A673 (cell line): ENCODE results near the gene FBXW4. TPM values are rescaled to one million over a fixed set of nuclear protein-coding genes. Genes with fewer than 3 reads are reported as not detected.

Experiments used
- BruUV-seq: library from RNA; stranded (reverse); fragments of 400-500 nt; replicated peaks from 2 replicates; lab custom pipeline; 2021; lab: Mats Ljungman, UMichigan
- CTCF ChIA-PET: fragments of 300-600 bp; sonication (Branson Sonifier 250); formaldehyde crosslinking; loops from one replicate; lab custom pipeline; 2022; ENCODE audit warnings: antibody characterized with exemption; lab: Charles Lee
- POLR2A ChIA-PET: fragments of 300-600 bp; sonication (Branson Sonifier 250); formaldehyde crosslinking; loops from one replicate; lab custom pipeline; 2022; ENCODE audit warnings: antibody characterized with exemption; ENCODE audit not compliant: low non-redundant PET; lab: Charles Lee
- DNase-seq: peaks from one replicate; pipeline ENCODE4 v3.0.0-alpha.2; 2015; ENCODE audit warnings: low spot score
- H3K27ac ChIP-seq: fragments of 200-600 bp; sonication (generic); 2 replicates; pipeline ENCODE4 v1.5.1; 2016; ENCODE audit warnings: mixed run types, low read depth, mild to moderate bottlenecking, mixed read lengths, antibody characterized with exemption, low read length; ENCODE audit not compliant: poor library complexity, severe bottlenecking
- H3K27me3 ChIP-seq: fragments of 200-600 bp; sonication (generic); replicated peaks from 2 replicates; pipeline ENCODE4 v1.6.1; 2017; ENCODE audit warnings: mixed run types, low read depth, mild to moderate bottlenecking, mixed read lengths, antibody characterized with exemption, low read length; ENCODE audit not compliant: insufficient read depth, poor library complexity
- H3K36me3 ChIP-seq: fragments of 200-600 bp; sonication (generic); 2 replicates; pipeline ENCODE4 v1.6.1; 2016; ENCODE audit warnings: mixed run types, mild to moderate bottlenecking, mixed read lengths, antibody characterized with exemption, low read length; ENCODE audit not compliant: insufficient read depth, poor library complexity, severe bottlenecking
- H3K4me1 ChIP-seq: fragments of 200-600 bp; sonication (generic); 2 replicates; pipeline ENCODE4 v1.6.1; 2017; ENCODE audit warnings: mixed run types, mild to moderate bottlenecking, mixed read lengths, antibody characterized with exemption, low read length; ENCODE audit not compliant: insufficient read depth, poor library complexity, severe bottlenecking
- H3K4me3 ChIP-seq: fragments of 200-600 bp; sonication (generic); 2 replicates; pipeline ENCODE4 v1.5.1; 2016; ENCODE audit warnings: low read depth, mixed run types, mild to moderate bottlenecking, mixed read lengths, low read length; ENCODE audit not compliant: poor library complexity, severe bottlenecking
- H3K9me3 ChIP-seq: fragments of 200-600 bp; sonication (generic); 2 replicates; pipeline ENCODE4 v1.6.1; 2016; ENCODE audit warnings: mixed run types, low read depth, mild to moderate bottlenecking, mixed read lengths, antibody characterized with exemption, low read length; ENCODE audit not compliant: poor library complexity, severe bottlenecking
- EZH2 ChIP-seq: fragments of 200-600 bp; sonication (generic); IDR thresholded peaks from 2 replicates; pipeline ENCODE4 v1.6.1; 2017; ENCODE audit warnings: borderline replicate concordance, low read depth, mild to moderate bottlenecking, mixed read lengths, antibody characterized with exemption, low read length; ENCODE audit not compliant: poor library complexity, severe bottlenecking
- intact Hi-C: fragments of 100-400 bp; cut with micrococcal nuclease; formaldehyde crosslinking; loops from one replicate; pipeline ENCODE4 v1.10.0; 2022; ENCODE audit not compliant: unreplicated experiment
- total RNA-seq: library from RNA; stranded (reverse); gene quantifications from 2 replicates; pipeline ENCODE4 v1.2.3, GENCODE V29; 2021
- TF ChIP-seq, protein P1 (sequence below): fragments of 300-800, 200-600 bp; sonication (generic); conservative IDR thresholded peaks from 2 replicates; pipeline ENCODE4 v1.5.1; 2017; ENCODE audit warnings: low read depth, mild to moderate bottlenecking, antibody characterized with exemption, low read length, moderate library complexity, mixed read lengths

Gene FBXW4
- total RNA-seq, 1 experiment from 2014 or later = 19.5 TPM

DNA sequence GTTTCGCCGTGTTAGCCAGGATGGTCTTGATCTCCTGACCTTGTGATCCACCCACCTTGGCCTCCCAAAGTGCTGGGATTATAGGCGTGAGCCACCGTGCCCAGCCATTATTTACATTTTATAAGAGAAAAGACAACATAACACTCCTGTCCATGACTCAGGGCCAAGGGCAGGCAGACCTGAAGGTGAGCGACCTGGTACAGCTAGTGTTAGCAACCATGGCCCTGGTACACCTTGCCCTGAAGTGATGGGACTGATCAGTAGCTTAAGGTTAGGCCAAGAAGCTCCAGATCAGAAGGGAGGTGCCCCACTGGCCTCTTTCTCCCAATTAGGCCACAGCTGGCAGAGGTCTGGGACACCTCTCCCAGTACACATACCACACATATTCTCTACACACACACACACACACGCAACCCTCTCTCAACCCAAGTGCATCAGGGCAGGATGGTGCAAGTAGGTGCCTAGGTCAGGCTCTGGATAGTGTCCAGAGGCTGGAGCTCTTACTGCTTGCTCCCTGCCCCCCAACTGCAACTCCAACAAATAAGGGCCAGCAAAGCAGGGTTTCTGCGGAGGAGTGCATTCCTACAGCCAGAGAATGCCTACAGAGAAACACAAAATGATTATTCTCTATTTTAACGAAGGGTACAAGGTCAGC, 63.0 kb downstream of the FBXW4 start:
- Histone ChIP-seq H3K27ac (no peak overlapping the region), H3K27me3 (no peaks in the 10 kb centered on the region), H3K4me1 (no peaks in the 10 kb centered on the region), H3K36me3 (no peaks in the 10 kb centered on the region), H3K9me3 (no peaks in the 10 kb centered on the region), H3K4me3 (no peak overlapping the region)
- ChIA-PET POLR2A (no interaction called here), CTCF (no interaction called here)
- intact Hi-C loops = no loop called here
- no peak for DNase-seq
- no peak for TF ChIP-seq EZH2
- TF ChIP-seq, protein P1, sequence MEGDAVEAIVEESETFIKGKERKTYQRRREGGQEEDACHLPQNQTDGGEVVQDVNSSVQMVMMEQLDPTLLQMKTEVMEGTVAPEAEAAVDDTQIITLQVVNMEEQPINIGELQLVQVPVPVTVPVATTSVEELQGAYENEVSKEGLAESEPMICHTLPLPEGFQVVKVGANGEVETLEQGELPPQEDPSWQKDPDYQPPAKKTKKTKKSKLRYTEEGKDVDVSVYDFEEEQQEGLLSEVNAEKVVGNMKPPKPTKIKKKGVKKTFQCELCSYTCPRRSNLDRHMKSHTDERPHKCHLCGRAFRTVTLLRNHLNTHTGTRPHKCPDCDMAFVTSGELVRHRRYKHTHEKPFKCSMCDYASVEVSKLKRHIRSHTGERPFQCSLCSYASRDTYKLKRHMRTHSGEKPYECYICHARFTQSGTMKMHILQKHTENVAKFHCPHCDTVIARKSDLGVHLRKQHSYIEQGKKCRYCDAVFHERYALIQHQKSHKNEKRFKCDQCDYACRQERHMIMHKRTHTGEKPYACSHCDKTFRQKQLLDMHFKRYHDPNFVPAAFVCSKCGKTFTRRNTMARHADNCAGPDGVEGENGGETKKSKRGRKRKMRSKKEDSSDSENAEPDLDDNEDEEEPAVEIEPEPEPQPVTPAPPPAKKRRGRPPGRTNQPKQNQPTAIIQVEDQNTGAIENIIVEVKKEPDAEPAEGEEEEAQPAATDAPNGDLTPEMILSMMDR = no peak
- BruUV-seq = no TSS peak

DNA sequence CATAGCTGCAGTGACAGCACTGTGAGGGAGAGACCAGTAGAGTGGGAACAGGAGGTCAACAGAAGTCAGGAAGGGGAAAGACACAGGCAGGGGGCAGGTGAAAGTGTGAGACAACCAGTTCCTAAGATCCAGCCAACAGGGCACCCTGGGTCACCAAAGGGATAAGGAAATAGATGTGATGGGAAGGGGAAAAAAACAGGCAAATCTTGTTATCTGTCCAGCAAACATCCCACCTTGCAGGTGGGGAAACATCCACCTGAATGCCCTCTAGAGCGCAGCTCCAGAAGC, 64.4 kb downstream of the FBXW4 start:
- H3K4me3 ChIP-seq = no peak overlapping the region
- ChIA-PET POLR2A (no interaction called here), CTCF (no interaction called here)
- intact Hi-C loops = no loop called here
- no TSS peak for BruUV-seq
- no peak overlapping the region for H3K27ac ChIP-seq
- H3K9me3 ChIP-seq = no peaks in the 10 kb centered on the region
- TF ChIP-seq EZH2 = no peak
- TF ChIP-seq, protein P1 = no peak
- no peaks in the 10 kb centered on the region for H3K36me3 ChIP-seq
- DNase-seq = no peak
- H3K4me1 ChIP-seq = no peaks in the 10 kb centered on the region
- H3K27me3 ChIP-seq = no peaks in the 10 kb centered on the region

DNA sequence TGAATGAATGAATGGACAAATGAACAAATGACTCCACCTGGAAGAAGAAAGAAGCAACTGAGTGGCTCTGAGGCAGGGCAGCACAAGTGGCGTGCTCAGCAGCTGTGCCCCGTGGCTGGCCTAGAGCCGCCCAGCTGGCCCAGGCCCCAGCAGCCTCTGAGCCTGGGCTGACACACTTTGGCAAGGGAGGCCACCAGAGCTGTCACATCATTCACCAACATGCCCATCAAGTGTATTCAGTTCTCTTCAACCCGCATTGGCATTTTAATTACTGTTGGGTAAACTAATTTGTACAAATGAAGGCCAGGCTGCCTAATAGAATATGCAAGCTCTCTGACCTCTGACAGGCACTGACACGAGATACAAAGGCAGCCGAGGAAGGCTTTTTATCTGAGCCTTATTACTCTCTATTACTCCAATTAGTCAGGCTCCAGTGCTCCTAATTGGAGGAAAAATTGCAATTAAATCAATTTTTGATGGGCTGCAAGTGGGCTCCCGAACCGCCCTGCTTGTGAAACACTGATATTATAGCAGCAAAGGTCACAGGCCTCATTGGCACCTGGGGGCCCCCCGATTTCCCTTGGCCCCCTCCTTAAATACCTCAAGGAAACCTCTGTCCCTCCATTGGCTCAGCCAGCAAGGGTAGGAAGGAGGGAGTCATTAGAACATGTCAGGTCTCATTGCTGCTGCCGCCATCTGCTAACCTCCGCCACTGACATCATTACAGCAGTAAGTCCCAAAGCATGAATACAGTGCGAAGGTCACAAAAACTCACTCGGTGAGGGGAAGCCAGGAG, 64.9 kb downstream of the FBXW4 start:
- no TSS peak for BruUV-seq
- no peak overlapping the region for H3K27ac ChIP-seq
- POLR2A ChIA-PET = no interaction called here

More for the DNA sequence above, 64.9 kb downstream of the FBXW4 start:
- Histone ChIP-seq H3K36me3 (no peaks in the 10 kb centered on the region), H3K4me1 (no peaks in the 10 kb centered on the region), H3K27me3 (no peaks in the 10 kb centered on the region), H3K4me3 (no peak overlapping the region), H3K9me3 (no peaks in the 10 kb centered on the region)
- TF ChIP-seq, protein P1 = no peak
- TF ChIP-seq EZH2 = no peak
- intact Hi-C loops = no loop called here
- CTCF ChIA-PET = interaction anchor here (0.6 kb wide), 1 partner anchor 1062 kb away, joined by 3 read pairs; no protein-coding TSS in a partner anchor
- DNase-seq = no peak
